HFF-Myc (cell line): ENCODE results near the gene MALAT1.

Source experiments
- DNase-seq: peaks from one replicate; pipeline ENCODE4 v3.0.0-alpha.2; 2011; ENCODE audit warnings: low read depth; ENCODE audit errors: extremely low read depth
- H3K4me3 ChIP-seq: replicated peaks from 2 replicates; pipeline ENCODE4 v1.5.1; 2011; ENCODE audit warnings: low read depth, mild to moderate bottlenecking, control low read depth, low read length
- TF ChIP-seq, protein P1 (sequence below): IDR thresholded peaks from 2 replicates; pipeline ENCODE4 v1.5.1; 2012; ENCODE audit warnings: mild to moderate bottlenecking, low read depth, low read length, control low read depth; ENCODE audit errors: missing control alignments

The MALAT1 gene

DNA sequence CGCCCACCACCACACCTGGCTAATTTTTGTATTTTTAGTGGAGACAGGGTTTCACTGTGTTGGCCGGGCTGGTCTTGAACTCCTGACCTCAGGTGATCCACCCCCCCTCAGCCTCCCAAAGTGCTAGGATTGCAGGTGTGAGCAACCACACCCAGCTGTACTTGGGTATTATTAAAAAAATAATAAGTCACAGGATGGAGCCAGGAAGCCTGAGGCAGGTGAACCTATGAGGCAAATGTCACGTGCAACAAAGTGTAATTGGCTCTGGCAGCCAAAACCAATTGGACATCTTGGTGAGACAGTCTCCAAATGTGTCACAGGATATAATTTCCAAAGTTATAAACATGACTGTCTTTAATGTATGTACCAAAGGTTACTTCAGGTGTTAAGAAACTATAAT is 24.0 kb upstream of the MALAT1 start:
- no peak for DNase-seq
- TF ChIP-seq, protein P1, sequence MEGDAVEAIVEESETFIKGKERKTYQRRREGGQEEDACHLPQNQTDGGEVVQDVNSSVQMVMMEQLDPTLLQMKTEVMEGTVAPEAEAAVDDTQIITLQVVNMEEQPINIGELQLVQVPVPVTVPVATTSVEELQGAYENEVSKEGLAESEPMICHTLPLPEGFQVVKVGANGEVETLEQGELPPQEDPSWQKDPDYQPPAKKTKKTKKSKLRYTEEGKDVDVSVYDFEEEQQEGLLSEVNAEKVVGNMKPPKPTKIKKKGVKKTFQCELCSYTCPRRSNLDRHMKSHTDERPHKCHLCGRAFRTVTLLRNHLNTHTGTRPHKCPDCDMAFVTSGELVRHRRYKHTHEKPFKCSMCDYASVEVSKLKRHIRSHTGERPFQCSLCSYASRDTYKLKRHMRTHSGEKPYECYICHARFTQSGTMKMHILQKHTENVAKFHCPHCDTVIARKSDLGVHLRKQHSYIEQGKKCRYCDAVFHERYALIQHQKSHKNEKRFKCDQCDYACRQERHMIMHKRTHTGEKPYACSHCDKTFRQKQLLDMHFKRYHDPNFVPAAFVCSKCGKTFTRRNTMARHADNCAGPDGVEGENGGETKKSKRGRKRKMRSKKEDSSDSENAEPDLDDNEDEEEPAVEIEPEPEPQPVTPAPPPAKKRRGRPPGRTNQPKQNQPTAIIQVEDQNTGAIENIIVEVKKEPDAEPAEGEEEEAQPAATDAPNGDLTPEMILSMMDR, result no peak

DNA sequence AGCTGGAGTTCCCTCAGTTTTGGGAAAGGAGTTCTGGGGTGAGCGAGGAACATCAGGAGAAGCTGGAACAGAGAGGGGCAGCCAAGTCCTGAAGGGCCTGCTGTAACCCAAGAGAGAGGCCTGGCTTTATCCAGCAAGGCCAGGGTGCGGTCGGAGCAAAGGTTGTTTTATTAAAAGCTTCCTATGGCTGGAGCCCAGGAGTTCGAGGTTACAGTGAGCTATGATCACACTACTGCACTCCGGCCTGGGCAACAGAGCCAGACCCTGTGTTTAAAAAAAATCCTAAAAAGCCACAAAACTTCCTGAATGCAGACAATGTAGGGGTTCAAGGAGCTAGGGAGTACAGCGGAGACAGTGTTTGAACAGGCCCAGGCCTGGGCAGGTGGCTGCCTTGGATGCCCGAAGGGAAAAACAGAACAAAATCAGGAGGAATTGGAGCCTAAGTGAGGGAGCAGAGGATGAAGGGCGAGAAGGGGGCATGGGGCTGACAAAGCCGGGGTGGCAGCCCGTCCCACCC is 22.2 kb upstream of the MALAT1 start:
- TF ChIP-seq, protein P1, result no peak
- peak overlapping the region; percentile 89 for H3K4me3 ChIP-seq
- DNase-seq, result no peak

More for the DNA sequence above, 24.0 kb upstream of the MALAT1 start:
- no peak overlapping the region for H3K4me3 ChIP-seq

DNA sequence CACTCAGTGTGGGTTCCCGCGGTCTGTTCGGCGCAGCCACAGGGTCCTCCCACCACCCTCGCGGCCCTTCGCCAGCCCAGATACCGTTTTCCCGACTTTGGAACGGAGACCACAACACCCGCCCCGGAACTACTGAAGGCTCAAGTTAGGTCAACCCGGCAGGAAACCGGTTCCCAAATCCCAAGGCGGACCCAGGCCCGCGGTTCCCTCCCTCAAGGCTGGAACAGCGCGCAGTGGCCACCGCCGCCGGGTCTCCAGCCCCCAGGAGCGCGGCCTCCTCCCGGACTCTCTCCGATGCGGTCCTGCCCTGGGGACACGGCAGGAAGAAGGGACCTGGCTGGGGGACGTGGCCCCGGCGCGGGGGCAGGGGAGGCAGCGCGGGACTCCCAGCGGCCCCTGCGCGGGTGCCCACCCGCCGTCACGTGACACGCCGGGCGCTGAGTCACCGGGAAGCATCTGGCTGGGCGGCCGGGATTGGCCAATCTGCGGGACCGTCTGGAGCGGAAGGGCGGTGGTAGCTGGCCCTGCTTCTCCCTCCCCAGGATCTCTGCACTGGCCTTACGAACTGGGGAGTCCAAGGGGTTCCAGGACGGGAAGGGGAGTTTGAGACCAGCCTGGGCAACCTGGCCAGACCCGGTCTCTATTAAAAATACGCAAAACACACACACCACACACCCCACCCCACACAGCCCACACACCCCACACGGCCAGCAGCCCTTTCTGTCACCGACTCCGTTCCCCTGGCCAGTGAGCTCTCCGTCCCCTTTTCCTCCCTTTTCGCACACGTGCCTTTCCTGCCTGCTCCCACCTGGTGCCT is 21.5 kb upstream of the MALAT1 start:
- TF ChIP-seq, protein P1, result no peak
- peak overlapping the region; percentile 89 for H3K4me3 ChIP-seq
- DNase-seq, result no peak

DNA sequence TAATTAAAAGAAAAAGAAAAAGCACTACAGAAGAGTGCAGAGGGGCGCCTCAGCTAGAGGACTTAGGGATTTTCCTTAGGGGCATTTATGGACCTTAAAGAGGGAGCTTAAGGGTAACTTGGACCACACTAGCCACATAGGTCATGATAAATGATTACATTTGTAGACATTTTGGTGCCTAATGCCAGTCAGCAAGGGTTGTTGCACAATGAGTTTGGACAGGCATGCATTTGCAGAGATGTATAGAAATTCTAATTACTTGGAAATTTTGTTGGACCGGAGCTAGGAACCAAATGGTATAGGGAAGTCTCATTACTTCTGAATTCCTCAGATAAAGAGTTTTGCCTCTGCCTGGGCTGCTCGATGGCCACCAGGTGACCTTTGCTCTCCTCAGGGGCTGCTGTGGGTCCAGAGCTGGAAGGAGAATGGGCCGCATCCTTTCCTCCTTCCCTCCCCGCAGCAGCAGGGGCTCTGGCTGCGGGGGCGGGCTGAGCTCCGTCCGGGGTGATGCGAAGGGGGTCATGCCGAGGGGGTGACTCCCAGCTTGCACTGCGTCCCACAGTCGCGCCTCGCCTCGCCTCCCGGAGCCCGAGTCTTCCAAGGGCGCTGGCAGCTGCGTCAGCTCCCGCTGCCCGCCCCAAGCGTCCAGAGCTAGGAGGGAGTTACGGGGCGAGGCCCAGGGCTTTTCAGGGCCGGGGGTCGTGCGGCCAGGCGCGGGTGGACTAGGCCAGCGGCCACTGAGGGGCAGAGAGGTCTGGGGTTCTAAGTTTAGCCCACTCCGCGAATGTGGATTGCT is 20.3 kb upstream of the MALAT1 start:
- DNase-seq, result no peak
- H3K4me3 ChIP-seq, result peak overlapping the region; percentile 27
- TF ChIP-seq, protein P1, result no peak

DNA sequence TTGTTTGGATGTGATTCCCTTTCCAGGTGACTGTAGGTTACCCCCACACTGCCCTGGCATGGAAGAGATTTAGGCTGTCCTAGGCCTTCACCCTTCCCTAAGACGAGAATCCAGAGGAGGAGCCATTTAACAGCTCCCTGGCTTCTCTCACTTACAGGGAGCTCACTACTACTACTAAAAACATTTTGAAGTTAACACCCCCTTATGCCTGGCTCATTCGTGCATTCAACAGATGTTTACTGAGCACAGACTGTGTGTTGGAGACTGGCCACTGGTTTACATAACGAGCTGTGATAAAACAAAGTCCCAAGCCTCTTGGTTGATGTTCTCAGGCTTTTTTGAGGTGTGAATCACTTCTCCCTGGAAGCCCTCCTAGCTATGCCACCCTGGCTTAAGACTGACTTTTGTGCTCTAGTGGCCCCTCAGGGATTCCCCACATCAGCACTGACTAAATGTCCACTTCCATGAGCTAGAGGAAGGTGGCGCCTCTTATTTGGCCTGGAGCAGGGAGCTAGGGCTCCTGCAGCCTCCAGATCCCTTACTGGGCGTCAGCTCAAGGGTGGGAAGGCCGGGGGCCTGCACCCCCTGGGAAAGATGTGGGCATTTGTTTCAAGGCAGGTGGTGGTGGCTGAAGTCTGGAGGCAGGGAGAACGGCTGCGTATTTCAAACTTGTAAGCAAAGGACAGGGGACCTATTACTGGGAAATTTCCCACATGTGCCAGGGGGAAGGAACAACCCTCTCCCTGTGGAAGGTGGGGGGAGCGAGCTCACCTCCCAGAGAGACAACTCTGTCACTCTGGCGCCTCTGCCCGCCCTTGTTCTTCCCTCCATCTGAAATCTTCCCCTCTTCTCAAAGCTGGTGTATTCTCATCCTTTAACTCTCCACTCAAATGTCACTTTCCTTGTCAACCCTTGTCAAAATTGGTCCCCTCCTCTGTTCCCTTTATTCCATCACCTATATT is 19.4 kb upstream of the MALAT1 start:
- DNase-seq, result no peak
- H3K4me3 ChIP-seq, result peak overlapping the region; percentile 27
- TF ChIP-seq, protein P1, result peak; percentile 41

DNA sequence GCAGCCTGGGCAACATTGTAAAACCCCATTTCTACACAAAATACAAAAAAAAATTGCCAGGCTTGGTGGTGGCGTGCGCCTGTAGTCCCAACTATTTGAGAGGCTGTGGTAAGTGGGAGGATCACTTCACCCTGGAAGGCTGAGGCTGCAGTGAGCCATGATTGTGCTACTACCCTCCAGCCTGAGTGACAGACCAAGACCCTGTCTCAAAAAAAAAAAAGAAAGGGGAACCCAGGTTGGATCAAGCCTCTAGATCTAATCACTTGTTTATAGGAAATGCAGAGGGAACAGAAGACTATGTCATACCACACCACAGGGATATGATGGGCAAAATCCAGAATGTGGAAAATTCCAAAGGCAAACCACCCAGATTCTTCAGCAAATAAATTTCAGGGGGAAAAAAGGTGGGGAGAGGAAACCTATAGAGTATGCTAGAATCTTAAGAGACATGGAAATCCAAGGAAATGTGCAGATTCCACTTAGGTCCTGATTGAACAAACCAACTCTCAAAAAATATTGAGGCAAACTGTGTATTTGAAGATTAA is 16.5 kb upstream of the MALAT1 start:
- TF ChIP-seq, protein P1, result no peak
- no peak for DNase-seq
- H3K4me3 ChIP-seq, result no peak overlapping the region
